GM18867 (cell line): ENCODE data around the gene TNFAIP2.
"Not testable (repeated sequence)": the region's sequence is repeated elsewhere in the genome, so short reads cannot be mapped to it uniquely, and the experiment has no call there.

Experiments
- ATAC-seq: cut with Tn5 transposase; IDR thresholded peaks from one replicate; pipeline ENCODE4 v1.9.1; 2021; ENCODE audit warnings: mild to moderate bottlenecking, moderate library complexity; ENCODE audit not compliant: unreplicated experiment

Gene TNFAIP2

DNA sequence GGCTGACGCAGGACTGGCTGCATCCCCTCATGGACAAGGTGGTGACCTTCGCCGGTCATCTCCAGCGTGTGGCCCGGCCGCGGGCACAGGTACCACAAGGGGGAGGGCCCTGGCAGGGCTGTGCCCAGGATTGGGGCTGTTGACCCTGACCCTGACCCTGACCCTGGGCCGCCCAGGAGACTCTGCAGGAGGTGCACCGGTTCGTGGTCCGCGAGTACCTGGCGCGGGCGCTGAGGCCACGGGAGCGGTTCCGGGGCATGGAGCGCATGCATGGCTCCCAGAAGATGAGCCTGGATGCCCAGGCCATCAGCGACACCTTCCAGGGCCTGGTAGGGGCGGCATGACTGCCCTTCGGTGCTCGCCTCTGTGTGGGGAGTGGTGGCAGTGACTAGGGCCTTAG, 15.8 kb upstream of the TNFAIP2 start:
- ATAC-seq, result no peak

DNA sequence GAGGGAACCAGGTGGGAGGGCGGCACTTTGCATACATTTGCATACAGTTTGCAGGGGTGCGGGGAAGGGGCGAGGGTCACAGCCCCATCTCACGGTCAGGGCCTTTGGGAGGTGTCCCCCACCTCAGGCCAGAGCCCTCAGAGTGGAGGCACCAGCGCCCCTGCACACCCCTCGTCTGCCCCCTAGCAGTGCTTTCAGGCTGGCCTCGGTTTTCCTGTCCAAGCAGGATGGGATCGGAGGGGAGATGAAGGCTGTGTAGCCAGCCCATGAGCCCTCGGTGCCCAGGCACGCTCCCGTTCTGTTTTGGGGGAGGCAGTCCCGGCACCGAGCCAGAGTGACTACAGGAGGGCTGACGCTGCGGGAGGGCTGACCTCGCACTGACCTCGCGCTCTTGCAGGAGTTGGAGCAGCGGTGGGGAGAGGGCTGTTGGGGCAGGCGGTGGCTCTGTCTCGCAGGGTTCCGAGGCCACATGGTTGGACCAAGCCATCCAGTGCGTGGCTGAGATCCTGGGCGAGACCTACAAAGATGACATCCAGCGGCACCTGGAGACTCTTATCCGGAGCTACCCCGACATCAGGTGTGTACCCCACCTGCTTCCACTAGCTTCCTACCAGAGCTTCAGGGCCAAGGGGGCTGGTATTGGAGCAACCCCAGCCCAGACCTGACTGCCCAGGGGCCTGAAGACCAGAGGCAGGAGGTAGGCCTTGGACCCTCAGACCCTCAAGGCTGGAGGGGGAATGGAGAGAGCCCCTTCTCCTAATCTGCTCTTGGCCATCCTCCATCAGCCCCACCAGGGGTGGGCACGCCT, 15.1 kb upstream of the TNFAIP2 start:
- no peak for ATAC-seq

GRCh38 chr14:103108749-103109207, 14.5 kb upstream of the TNFAIP2 start:
- no peak for ATAC-seq

DNA sequence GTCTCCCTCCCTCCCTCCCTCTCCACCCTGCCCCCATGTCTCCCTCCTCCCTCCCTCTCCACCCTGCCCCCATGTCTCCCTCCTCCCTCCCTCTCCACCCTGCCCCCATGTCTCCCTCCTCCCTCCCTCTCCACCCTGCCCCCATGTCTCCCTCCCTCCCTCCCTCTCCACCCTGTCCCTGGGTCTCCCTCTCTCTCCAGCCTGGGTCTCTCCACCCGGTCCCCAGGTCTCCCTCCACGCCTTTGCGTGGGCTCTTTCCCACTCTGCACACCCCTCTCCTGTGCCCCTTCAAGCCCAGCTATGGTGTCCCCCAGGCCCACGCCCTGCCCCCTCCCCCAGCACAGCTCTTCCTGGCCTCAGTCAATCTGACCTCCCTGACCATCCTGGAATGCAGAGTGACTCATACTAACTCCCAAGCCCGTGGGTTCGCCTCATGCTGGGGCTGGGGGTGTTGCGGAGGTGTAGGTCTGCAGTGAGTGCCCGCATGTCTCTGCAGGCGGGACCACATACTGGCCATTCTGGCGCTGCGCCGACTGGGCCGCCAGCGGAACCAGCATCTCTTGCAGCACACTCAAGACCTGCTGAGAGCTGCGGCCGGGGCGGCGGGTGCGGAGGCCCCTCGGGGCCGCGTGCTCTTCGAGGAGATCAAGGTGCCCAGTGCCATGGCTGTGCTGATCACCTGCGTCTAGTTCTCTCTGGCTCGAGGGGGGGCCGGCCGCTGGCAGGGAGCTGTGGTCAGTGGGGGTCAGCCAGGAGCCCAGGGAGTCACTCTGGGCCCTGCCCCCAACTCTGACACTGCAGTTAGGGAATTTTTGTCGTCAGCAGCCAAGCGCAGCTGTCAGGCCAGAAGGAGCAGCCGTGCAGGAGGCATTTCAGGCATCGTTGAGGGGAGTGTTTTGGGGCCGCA, 13.5 kb upstream of the TNFAIP2 start:
- no peak for ATAC-seq

DNA sequence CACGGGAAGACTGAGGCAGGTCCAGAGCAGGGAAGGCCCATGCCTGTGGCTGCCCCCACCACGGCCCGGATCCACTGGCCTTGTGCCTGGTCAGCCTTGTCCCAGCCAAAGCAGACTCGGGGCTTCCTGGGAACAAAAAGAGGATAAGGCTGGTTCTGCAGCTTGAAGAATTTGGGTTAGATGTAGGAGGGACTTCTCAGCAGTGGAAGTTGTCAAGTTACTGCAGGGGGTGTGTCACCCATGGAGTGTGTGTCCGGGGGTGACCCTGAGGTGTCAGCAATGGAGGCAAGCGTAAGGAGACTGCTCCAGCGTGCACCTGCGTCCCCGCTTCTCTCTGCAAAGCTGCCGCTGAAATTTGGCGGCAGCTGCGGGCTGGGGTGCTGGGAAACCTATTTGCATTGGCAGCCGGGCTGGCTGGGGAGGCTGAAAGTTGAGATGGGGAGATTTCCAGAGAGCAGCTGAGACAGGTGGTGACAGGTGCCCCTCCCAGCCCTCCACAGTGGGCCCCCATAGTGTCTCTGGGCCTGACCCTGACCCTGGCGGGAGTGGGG, 12.5 kb upstream of the TNFAIP2 start:
- no peak for ATAC-seq

DNA sequence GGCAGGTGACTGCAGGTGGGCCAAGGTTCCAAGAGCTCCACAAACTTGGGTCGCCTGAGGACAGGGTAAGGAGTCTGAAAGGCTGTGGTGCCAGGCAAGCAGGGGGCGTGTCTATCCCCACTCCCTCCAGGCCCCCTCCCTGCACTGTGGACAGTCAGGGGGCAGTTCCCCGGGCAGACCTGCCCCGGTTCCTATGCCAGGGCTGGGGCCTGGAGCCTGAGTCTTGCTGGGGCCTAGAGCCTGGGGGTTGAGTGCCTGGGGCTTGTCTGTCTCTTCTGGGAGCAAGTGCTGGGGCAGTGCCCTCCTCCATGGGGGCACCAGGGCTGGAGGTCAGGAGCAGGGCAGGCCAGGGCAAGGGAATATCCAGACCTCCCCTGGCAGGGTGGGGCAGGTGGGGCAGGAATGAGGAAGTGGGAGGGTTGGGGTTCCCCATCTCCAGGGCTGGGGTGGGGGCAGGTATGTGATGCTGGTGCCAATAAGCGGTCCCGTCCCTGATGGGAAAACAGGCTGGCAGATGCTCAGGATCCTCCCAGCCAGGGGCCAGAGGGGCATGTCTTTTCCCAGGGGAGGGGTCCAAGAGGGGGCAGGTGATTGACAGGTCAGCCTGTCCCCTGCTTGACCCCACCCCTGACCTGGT, 11.9 kb upstream of the TNFAIP2 start:
- ATAC-seq, result no peak

GRCh38 chr14:103112400-103113243, 10.6 kb upstream of the TNFAIP2 start:
- no peak for ATAC-seq

DNA sequence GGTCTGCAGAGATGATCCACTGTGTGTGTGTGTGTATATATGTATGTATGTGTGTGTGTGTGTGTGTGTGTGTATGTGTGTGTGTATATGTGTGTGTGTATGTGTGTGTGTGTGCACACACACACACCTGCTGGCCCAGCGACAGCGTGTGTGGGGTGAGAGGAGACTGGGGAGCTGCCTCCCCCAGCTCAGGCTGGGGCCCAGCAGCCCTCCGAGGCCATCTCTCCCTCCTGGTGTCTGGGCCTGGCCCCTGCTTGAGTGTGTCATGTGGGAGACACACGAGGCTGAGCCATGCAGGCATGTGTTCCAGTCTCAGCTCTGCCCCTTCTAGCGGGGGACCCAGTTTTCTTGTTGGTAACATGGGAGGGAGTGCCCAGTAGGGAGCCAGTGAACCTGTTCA, 10.0 kb upstream of the TNFAIP2 start:
- ATAC-seq, result no peak

DNA sequence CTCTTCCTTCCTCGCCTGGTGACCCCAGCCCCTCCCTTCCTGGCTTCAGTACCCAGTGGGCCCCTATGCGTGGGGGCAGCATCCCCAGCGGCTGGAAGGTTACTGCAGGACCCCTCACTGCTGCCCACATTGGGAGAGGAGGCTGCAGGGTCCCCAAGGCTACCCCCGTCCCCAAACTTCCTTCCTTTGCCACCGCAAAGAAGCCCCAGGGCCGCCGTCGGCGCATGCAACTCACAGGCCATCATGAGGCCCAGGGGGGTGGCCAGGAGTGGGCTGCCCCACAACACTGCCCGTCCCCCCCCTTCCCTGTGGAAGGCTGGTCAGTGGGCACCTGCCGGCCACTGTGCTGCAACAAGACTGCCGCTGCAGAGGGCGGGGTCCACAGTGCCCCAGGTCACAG, 9.5 kb upstream of the TNFAIP2 start:
- no peak for ATAC-seq

- ATAC-seq, result not testable (repeated sequence)
These were observed 8.1 kb upstream of the TNFAIP2 start for GRCh38 chr14:103115086-103115679.

- ATAC-seq, result no peak
These were observed 7.3 kb upstream of the TNFAIP2 start for GRCh38 chr14:103115845-103116572.

DNA sequence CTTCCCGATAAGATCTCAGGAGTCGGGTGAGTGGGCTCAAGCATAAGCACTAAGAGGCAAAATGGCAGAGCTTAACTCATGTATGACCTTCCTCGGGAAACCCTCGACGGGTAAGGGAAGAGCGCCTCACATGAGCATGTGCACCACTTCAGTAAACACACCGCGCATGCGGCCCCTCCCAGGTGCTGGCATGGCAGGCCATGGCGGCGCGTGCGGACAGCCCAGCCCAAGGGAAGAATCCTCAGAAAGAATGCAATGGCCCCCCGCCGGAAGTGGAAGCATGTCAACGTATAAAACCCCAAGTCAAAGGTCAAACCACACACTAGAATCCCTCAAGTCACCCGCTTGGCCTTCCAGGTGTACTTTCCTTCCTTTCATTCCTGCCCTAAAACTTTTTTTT, 6.6 kb upstream of the TNFAIP2 start:
- ATAC-seq, result no peak

GRCh38 chr14:103117499-103117898, 5.8 kb upstream of the TNFAIP2 start:
- ATAC-seq, result not testable (repeated sequence)

DNA sequence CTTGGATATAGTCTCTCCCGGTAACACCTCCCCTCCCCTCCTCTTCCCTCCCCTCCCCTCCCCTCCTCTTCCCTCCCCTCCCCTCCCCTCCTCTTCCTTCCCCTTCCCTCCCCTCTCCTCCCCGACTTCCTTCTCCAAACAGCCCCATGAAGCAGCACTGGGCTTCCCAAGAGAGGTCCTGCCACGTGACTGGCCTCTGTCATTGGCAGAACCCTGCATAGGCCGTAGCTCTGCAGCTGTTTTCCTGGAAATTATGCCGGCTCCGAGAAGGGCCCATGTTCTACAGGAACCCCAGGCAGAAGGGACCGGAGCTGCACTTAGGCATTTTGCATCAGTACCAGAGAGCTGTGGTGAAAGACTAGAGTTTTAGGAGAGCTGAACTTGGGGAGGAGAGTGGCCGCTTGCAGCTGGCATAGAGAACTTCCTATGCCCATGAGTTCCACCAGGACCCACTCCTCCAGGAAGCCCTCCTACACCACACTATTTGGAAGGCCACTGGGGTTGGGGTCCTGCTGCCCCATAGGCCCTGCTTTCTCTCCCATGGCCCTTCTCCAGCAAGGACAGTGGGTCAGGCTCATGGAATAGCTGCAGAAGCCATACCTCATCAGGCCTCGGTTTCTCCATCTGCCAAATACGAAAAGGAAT, 5.1 kb upstream of the TNFAIP2 start:
- no peak for ATAC-seq

DNA sequence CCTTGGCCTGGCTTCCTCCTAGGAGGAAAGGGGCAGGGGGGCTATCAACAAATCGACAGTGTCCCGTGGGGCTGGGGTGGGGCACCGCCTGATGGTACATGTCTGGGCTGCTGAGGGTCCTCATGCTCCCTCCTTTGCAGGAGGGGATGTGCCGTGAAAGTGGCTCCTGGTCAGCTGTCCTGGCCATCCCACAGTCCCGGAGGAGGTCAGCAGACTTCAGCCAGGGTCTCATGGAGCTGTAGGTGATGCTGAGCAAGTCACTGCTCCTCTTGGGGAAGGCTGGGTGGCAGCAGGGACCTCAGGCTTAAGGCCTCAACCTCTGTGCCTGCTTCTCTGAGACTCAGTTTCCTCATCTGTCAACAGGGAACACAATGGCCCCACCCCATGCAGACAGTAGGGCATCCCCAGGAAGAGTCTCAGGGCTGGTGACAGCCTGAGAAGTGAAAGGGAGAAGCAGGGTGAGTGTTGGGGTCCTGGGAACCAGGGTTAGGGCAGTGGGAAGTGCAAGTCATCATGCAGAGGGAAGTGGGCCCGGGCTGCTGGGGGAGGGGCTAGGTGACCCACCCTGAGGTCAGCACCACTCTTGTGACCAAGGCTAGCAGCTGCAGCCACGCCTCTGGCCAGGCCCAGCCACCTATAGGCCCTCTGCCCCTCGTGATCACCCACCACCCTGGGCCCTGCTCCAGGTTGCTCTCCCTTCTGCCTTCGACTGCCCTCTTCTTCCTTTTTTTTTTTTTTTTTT, 4.4 kb upstream of the TNFAIP2 start:
- ATAC-seq, result no peak

GRCh38 chr14:103119527-103119926, 3.7 kb upstream of the TNFAIP2 start:
- ATAC-seq, result not testable (repeated sequence)

DNA sequence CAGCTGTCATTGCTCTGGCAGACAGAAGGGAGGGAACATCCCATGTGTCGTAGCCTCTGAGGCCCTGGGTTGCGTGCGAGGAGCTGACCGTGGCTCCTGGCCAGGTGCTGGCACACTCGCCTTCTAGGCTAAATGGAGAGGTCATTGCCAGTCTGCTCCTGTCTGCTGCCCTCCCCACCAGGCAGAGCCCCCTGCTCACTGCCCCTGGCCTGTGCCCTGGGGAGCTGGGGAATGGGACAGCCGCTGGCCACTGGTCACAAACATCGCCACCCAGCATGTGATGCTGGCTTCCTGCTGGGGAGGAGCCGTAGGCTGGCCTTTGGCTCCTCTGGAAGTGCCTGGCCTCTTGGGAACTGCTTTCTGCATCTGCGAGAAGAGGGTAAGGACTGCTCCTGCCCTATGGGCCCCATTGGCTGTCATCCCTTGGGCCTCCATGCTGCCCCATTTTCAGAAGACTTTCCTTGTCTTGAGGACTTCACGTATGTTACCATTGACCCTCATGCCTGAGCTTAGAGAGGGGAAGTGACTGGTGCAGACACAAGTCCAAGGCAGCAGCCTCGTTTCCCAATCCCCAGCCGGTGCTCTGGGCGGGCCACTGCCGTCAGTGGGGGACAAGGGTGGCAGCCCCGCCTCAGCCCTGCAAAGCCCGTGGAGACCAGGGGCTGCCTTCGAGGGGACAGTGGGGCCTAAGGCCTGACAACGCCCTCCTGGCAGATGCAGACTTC, 2.0 kb upstream of the TNFAIP2 start:
- no peak for ATAC-seq
